Right lobe of liver (tissue), 4 donors: ENCODE measurements around the gene S100A12.

Experiments
- POLR2A ChIP-seq: fragments of 450-650 bp; IDR thresholded peaks from one replicate; pipeline ENCODE4 v1.6.1; 2017; ENCODE audit warnings: antibody characterized with exemption, mild to moderate bottlenecking
- TF ChIP-seq, protein P1 (sequence below), 4 donors: fragments of 200-600 bp in 3 of 4; fragments of 450-650 bp in 1 of 4; IDR thresholded peaks; one replicate each; pipeline versions ENCODE4 v1.5.1 to v1.8.0; 2016 to 2022; ENCODE audit warnings: antibody characterized with exemption in 4 of 4, mild to moderate bottlenecking in 2 of 4
- donor health status: DM: no; HTN: no; CAD: no.
- donor health status: DM: no; HTN: no; CAD: no.
- donor health status: DM: no; HTN: yes; CAD: no.

DNA sequence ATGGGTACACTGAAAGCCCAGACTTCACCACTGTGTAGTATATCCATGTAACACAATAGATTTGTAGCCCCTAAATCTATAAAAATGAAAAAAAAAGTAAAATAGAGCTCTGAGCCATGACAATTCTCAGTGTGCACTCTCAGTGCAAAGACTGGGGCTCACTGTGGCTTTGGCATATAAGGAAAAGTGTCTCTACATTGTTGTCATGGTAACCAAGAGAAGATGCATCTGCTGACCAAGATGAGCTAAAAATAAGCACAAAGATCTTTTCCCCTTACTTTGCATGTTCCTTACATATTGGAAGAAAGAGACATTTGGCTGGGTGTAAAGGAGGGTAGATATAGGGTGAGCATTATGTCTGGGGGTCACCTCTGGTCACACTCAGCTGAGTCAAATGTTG lies 38.8 kb downstream of the S100A12 start:
- no peak for TF ChIP-seq POLR2A
- TF ChIP-seq, protein P1, sequence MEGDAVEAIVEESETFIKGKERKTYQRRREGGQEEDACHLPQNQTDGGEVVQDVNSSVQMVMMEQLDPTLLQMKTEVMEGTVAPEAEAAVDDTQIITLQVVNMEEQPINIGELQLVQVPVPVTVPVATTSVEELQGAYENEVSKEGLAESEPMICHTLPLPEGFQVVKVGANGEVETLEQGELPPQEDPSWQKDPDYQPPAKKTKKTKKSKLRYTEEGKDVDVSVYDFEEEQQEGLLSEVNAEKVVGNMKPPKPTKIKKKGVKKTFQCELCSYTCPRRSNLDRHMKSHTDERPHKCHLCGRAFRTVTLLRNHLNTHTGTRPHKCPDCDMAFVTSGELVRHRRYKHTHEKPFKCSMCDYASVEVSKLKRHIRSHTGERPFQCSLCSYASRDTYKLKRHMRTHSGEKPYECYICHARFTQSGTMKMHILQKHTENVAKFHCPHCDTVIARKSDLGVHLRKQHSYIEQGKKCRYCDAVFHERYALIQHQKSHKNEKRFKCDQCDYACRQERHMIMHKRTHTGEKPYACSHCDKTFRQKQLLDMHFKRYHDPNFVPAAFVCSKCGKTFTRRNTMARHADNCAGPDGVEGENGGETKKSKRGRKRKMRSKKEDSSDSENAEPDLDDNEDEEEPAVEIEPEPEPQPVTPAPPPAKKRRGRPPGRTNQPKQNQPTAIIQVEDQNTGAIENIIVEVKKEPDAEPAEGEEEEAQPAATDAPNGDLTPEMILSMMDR (IDR thresholded peaks at IDR 0.05) = no peak
